Peyer's patch (tissue), 4 donors: ENCODE measurements around the gene IFNL1. TPM values are rescaled to one million over a fixed set of nuclear protein-coding genes. Genes with fewer than 3 reads are reported as not detected.

Source experiments
- DNase-seq, 3 donors: peaks; one replicate each; pipeline ENCODE4 v3.0.0-alpha.2; 2017 to 2019
- H3K27ac ChIP-seq, 4 donors: fragments of 200-600 bp; sonication (generic); one replicate each; pipeline ENCODE4 v1.5.1; 2016 to 2019
- H3K27me3 ChIP-seq, 2 donors: fragments of 200-600 bp; sonication (generic); one replicate each; pipeline ENCODE4 v1.5.1; 2019
- H3K36me3 ChIP-seq, 3 donors: fragments of 200-600 bp; sonication (generic); one replicate each; pipeline ENCODE4 v1.5.1; 2016 to 2019
- H3K4me1 ChIP-seq, 4 donors: fragments of 200-600 bp; sonication (generic); one replicate each; pipeline ENCODE4 v1.5.1; 2016 to 2019
- H3K4me3 ChIP-seq, 4 donors: fragments of 200-600 bp; sonication (generic); 1 replicate in 3 of 4; 2 replicates in 1 of 4; pipeline ENCODE4 v1.5.1; 2016 to 2019; ENCODE audit warnings: mild to moderate bottlenecking in 1 of 4
- H3K9me3 ChIP-seq, 4 donors: fragments of 200-600 bp; sonication (generic); one replicate each; pipeline ENCODE4 v1.5.1; 2016 to 2019; ENCODE audit warnings: mild to moderate bottlenecking in 1 of 4
- POLR2A ChIP-seq, 2 donors: fragments of 450-650 bp; IDR thresholded peaks; one replicate each; pipeline ENCODE4 v1.5.1; 2017; ENCODE audit warnings: antibody characterized with exemption in 2 of 2, mild to moderate bottlenecking in 2 of 2, moderate library complexity in 2 of 2
- total RNA-seq, 4 donors: library from RNA; depleted of rRNA; stranded (reverse); fragments of >200 nt; gene quantifications; one replicate each; pipeline ENCODE4 v1.1.0, GENCODE V29; 2016
- TF ChIP-seq, protein P1 (sequence below), 6 experiments: fragments of 450-650 bp in 4 of 6; fragments of 200-600 bp in 2 of 6; sonication (generic) in 1 of 6; IDR thresholded peaks; one replicate each; pipeline ENCODE4 v1.5.1; 2017 to 2019; ENCODE audit warnings: antibody characterized with exemption in 6 of 6, mild to moderate bottlenecking in 3 of 6, moderate library complexity in 1 of 6

Gene IFNL1
- total RNA-seq, 4 donors from 2014 or later, result not detected

GRCh38 chr19:39299832-39300231, 3.6 kb downstream of the IFNL1 start:
- H3K9me3 ChIP-seq, result no peaks in the 10 kb centered on the region
- no peaks in the 10 kb centered on the region for H3K27me3 ChIP-seq
- no peak overlapping the region for H3K27ac ChIP-seq
- H3K4me3 ChIP-seq, result no peak overlapping the region
- TF ChIP-seq, protein P1, sequence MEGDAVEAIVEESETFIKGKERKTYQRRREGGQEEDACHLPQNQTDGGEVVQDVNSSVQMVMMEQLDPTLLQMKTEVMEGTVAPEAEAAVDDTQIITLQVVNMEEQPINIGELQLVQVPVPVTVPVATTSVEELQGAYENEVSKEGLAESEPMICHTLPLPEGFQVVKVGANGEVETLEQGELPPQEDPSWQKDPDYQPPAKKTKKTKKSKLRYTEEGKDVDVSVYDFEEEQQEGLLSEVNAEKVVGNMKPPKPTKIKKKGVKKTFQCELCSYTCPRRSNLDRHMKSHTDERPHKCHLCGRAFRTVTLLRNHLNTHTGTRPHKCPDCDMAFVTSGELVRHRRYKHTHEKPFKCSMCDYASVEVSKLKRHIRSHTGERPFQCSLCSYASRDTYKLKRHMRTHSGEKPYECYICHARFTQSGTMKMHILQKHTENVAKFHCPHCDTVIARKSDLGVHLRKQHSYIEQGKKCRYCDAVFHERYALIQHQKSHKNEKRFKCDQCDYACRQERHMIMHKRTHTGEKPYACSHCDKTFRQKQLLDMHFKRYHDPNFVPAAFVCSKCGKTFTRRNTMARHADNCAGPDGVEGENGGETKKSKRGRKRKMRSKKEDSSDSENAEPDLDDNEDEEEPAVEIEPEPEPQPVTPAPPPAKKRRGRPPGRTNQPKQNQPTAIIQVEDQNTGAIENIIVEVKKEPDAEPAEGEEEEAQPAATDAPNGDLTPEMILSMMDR (IDR thresholded peaks at IDR 0.05), result no peak
- no peak for TF ChIP-seq POLR2A (IDR thresholded peaks at IDR 0.05)
- DNase-seq, result peak in 1 of 3 donors; percentile 10
- H3K36me3 ChIP-seq, result no peaks in the 10 kb centered on the region
- no peaks in the 10 kb centered on the region for H3K4me1 ChIP-seq

- Histone ChIP-seq H3K36me3 (no peaks in the 10 kb centered on the region), H3K4me1 (no peaks in the 10 kb centered on the region), H3K27ac (no peak overlapping the region), H3K27me3 (no peaks in the 10 kb centered on the region), H3K9me3 (no peaks in the 10 kb centered on the region), H3K4me3 (no peak overlapping the region)
- peak in 1 of 3 donors; percentile 15 for DNase-seq
- TF ChIP-seq, protein P1 (IDR thresholded peaks at IDR 0.05), result no peak
- TF ChIP-seq POLR2A (IDR thresholded peaks at IDR 0.05), result no peak
Measured at GRCh38 chr19:39301021-39301420, 4.8 kb downstream of the IFNL1 start.

DNA sequence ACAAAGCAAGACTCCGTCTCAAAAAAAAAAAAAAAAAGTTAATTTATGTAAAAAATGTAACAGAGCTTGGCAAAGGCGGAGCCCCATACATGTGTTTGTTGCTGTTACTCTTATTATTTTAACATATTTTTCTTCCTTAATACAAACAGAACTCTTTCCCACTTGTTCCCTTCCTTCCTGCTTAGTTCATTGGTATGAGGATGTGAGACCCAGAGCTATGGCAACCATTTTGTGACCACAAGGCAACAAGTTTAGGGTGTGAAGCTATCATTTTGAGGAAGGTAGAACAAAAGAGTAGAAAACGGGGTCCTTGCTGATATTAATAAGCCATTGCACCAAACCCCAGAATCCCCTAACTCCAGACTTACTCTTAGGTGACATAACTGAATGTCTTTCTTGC, 5.4 kb downstream of the IFNL1 start:
- H3K27ac ChIP-seq, result no peak overlapping the region
- H3K9me3 ChIP-seq, result no peaks in the 10 kb centered on the region
- TF ChIP-seq, protein P1 (IDR thresholded peaks at IDR 0.05), result no peak
- no peak overlapping the region for H3K4me3 ChIP-seq
- peak in 1 of 3 donors; percentile 8 for DNase-seq
- no peaks in the 10 kb centered on the region for H3K36me3 ChIP-seq
- no peaks in the 10 kb centered on the region for H3K27me3 ChIP-seq
- H3K4me1 ChIP-seq, result no peaks in the 10 kb centered on the region

DNA sequence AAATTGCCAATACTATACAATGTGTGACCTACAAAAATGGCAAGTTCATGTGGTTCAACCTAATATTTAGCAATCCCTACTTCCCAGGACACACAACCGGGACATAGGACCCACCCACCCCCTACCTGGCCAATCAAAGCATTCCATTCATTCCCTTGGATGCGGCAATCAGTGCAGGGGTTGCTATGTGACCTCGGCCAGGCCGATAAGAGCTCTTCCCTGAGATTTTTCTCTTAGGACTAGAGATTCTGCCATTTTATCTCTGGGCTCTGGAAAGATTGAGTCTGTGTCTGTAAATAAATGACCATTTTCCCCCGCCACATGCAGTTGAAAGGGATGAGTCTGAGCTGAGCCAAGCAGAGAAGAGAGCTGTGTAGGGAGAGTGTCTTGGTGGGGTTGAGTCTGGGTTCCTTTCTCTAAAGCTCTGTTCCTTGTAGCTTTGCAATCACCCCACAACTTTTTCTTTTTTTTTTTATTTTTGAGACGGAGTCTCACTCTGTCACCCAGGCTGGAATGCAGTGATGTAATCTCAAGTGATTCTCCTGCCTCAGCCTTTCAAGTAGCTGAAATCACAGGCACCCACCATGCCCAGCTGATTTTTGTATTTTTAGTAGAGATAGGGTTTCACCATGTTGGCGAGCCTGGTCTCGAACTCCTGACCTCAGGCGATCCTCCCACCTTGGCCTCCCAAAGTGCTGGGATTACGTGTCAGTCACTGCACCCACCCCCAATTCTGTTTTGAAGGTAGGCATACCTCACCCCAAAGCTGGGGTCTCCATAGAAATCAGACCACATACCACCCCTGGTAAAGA, 7.4 kb downstream of the IFNL1 start:
- H3K36me3 ChIP-seq, result no peaks in the 10 kb centered on the region
- H3K27me3 ChIP-seq, result peaks cover 0 to 11% of the 10 kb centered on the region in 2 donors
- TF ChIP-seq POLR2A (IDR thresholded peaks at IDR 0.05), result no peak
- TF ChIP-seq, protein P1 (IDR thresholded peaks at IDR 0.05), result no peak
- DNase-seq, result peak in 1 of 3 donors; percentile 10
- no peak overlapping the region for H3K4me3 ChIP-seq
- H3K27ac ChIP-seq, result no peak overlapping the region
- peaks cover 0 to 18% (median 0%) of the 10 kb centered on the region in 4 donors for H3K4me1 ChIP-seq
- H3K9me3 ChIP-seq, result no peaks in the 10 kb centered on the region

- DNase-seq, result no peak
- Histone ChIP-seq H3K4me3 (no peak overlapping the region), H3K27ac (no peak overlapping the region), H3K36me3 (no peaks in the 10 kb centered on the region), H3K27me3 (peaks cover 0 to 11% of the 10 kb centered on the region in 2 donors), H3K4me1 (peaks cover 0 to 18% (median 0%) of the 10 kb centered on the region in 4 donors), H3K9me3 (no peaks in the 10 kb centered on the region)
- TF ChIP-seq, protein P1 (IDR thresholded peaks at IDR 0.05), result no peak
Measured at GRCh38 chr19:39304185-39304513, 7.9 kb downstream of the IFNL1 start.
